SK-N-DZ (cell line): ENCODE results near the gene STK33.

Experiments
- DNase-seq: peaks from one replicate; pipeline ENCODE4 v3.0.0-alpha.2; 2015; ENCODE audit warnings: low spot score

Gene STK33

DNA sequence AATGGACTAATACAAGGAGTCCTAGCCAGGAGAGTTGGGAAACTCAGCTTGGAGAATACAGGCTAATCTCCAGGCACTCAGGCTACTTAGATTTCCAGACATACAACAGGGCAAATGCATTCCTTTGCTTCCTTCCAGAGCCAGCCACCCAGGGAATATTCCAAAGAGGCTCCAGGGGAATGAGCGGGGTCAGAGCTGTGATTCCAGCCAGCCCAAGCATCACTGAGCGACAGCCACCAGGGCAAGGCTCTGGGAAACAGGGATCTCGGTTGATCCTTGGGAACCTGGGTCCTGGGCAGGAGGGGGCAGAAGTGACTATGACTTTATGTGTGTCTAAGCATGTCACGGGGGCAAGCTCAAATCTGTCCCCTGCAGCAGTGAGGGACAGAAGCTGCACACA lies 218.1 kb downstream of the STK33 start:
- DNase-seq = no peak

DNA sequence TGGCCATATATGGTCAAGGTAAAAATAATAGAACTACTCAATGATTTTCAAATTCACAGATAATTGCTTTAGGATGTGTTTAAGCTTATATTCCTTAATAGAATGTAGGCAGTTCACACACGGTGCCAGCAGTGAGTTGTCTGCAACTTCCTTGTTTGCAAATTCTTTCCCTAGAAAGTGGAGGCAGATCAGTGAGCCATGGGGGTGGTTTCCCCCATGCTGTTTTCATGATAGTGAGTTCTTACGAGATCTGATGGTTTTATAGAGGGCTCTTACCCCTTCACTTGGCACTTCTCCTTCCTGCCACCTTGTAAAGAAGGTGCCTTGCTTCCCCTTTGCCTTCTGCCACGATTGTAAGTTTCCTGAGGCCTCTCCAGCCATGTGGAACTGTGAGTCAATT lies 218.6 kb downstream of the STK33 start:
- no peak for DNase-seq

DNA sequence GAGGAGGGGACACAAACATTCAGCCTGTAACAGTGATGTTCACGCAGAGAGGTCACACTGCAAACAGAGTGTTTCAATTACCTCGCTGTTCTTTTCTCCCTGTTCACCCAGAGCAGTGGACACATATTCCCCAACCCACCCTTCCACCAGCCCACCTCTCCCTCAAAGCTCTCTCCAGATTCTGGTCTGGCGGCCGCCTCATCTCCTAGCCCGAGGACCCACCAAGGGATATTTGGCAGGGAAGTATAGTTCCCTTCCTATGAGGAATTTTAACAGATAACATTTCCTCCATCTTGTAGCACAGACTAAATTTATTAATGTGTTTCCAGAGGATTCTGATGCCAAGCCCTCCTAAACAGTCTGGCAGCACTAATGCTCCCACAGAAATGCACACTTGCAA lies 219.3 kb downstream of the STK33 start:
- no peak for DNase-seq

DNA sequence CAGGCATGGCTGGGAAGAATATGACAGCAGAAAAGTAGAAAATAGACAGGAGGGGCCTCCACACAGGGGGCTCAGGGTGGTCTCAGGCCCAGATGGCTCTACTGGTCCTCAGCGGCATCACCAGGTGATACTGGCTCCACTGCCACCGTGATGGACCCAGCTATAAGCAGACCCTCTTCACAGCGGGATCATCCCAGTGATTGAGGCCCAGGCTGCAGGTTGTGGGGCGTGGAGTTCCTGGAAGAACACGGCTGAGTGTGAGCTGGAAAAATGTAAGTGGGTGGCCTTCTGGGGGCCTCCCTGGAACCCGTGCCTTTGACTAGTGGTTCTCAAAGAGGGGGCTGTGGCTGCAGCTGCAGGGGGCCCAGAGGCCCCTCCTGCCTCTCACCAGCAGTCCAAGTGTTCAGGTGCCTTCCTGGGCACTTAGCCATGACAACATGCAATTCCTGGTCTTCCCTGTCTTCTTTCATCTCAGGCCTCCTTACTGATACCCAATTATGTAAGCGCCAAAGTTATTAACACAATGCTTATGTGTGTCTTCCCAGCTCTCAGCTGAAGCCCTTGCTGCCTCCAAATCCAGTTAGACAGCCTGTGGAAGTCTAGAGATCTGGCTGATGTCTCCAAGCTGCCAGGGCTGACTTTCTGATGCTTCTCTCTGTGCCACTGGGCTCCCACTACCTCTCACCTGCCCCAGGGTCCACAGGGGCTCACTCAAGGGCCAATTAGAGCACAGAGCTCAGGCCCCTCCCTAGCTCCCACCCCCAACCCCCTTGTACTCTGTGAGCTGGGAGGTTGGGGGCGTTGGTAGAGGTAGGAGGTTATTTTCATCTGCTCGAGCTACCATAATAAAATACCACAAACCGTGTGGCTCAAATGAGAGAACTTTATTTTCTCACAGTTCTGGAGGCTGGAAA lies 220.3 kb downstream of the STK33 start:
- no peak for DNase-seq

DNA sequence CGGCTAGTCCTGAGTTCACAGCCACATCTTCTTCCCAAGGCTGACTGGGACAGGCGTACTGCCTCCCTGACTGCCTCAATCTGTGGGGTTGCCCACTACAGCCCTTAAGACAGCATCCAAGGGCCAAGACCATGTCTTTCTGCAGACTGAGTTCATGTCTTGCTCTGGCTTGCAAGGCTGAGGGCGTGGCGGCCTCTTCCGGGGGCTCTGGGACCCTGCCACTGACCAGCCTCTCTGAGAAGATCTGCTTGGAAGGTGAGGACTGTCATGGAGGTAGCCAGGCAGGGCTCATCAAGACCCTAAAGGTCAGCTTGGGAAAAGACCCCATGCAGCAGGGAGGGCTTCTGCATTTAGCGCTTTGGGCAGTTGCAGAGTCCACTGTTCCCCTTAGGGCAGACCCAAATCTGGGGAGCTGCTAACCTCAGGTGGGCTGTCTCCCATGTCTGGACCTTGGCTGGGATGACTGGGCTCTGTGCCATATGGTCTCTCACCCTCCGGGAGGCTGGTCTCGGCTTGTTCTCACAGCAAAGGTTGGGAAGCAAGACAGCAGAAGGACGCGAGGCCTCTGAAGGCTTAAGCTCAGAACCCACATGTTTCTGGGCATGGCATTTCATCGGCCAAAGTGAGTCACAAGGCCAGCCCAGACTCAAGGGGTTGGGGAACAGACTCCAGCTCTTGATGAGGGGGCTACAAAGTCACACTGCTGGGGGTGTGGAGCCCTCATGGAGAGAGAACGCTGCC lies 221.2 kb downstream of the STK33 start:
- no peak for DNase-seq

DNA sequence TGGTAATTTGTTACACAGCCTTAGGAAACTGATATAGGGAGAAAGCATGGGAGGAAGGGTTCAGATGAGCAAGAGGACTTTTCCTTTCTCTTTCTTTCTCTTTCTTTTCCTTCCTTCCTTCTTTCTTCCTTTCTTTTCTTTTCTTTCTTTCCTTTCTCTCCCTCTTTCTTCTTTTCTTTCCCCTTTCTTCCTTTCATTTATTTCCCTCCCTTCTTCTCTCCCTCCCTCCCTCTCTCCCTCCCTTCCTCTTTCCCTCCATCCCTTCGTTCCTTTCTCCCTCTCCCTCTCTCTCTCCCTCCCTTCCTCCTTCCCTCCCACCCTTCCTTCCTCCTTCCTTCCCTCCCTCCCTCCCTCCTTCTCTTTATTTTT lies 222.5 kb downstream of the STK33 start:
- no peak for DNase-seq

DNA sequence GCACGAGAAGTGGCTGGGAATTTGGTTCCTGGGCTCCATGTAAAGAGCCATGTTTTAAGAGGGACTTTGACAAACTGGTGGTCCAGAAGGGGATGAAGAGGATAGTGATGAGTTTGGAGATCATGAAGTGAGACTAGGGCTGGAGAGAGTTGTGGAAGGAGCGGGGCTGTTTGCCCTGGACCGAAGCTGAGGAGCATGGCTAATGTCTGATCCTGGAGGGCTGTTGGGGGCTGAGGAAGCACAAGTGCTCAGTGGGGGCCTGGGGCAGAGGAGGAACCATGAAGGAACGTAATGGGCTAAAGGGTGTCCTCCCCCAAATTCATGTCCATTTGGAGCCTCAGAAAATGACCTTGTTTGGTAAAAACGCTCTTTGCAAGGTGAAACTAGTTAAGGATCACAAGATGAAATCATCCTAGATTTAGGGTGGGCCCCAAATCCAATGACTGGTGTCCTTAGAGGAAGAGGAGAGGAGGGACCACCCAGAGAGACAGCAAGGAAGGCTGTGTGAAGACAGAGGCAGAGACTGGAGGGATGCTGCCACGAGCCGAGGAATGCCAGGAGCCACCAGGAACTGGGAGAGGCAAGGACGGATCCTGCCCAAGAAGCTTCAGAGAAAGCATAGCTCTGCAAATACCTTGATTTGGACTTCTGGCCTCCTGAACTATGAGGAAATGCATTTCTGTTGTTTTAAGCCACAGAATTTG lies 223.1 kb downstream of the STK33 start:
- DNase-seq = no peak

DNA sequence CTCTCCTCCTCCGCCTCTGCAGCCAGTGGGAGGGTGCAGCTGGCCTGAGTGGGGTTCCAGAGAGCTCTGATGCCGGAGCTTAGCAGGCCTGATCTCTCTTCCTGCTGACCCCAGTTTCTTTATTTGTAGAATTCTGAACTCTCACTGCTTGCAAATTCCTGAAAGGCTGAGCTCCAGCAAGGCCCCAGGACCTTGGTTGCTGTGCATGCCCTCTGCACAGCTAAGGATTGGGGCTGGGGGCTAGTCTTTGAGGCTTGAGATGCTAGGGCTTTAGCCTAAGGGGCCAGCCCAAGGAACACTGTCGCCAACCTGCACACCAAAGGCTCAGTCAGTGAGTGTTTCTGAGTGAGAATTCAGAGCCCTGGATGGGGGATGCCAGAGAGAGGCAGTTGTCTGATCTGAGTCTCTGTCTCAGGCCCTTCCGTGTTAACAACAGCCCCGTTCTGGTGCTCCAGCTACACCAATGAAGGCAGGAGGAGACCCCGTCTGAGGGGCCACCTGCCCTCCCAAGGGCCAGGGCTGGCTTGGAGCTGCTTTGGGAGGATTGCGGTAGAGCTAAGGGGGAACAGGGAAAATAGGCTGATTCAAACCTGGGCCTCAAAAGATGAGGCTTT lies 224.3 kb downstream of the STK33 start:
- no peak for DNase-seq

DNA sequence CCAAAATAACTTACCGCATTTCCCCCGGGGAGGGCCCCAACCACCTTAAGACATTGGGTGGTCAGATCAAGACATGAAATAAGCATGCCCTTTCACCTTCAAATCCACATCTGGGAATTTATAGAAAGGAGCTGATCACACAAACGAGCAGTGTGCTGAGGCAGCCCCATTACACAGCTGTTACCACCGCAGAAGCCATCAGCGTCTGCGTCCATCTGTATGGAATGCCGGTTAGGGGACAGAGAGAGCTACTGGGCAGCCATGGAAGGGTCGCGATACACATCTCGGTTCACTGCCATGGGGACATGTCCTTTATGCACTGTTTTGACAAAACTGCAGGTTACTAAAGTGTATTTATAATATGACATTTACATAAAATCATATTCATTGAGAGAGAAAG lies 225.3 kb downstream of the STK33 start:
- DNase-seq = no peak

DNA sequence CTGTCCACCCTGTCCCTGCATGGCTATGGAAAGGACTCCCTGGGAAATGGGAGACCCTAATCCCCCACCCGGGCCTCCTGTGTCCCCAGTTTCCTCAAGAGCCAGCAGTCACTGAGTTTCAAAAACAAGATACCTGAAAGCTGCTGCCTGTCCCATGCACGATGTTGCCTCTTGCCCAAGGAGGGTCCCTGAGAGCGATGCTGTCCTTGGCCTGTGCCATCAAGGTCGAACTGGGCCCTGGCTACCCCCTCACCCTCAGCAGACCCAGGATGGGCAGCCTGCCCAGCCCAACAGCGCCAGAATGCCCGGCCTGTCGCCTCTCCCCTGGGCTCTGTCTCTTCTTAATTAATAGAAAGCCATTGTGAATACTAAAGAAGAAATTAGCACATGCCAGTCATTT lies 225.8 kb downstream of the STK33 start:
- DNase-seq = no peak

DNA sequence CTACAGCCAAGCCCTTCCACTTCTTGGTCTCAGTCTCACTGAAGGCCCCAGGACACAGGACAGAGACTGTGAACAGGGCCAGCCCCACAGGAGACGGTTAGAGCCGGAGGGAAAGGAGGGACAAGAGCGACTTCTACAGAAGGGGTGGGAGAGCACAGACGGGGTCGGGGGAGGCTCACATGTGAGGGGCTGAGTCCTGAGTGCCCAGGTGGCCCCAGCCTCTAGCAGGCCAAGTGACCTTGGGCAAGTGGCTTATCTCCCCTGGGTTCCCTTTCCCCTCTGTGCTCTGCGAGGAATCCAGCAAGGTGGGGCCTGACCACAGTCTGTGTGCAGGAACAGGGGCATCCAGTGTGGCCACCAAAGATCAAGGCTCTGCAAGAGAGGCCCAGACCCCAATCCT lies 227.7 kb downstream of the STK33 start:
- no peak for DNase-seq

DNA sequence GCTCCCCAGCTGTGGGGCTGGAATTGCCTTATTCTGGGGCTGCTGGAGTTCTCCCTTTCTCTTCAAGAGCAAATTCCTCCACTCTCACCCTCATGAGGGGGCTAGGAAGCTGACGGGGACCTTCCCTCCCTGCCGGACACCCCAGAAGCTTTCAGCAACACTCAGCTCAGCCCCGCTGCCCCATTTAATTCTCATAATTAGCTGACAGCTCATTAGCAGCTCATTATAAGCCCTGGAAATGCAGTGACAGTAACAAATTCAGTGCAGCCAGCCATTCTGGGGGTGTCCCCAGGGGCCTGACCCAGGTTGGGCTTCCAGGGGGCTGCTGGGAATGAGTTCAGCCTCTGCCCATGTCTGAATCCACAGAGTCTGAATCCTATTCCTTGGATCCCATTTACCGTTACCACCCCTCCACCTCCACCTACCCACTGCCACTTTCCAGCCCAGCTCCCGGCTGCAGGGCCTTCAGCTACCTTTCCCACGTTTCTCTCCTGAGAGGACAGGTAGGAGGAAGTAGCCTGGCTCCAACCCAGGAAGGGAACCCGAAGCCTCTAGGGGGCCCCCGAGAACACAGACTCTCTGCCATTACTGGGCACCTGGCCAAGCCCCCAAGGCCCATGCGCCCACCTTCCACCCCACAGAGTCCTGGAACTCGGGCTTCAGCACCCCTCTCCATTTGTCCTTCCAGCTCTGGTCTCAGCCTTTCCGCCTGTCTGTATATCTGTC lies 228.6 kb downstream of the STK33 start:
- DNase-seq = no peak

DNA sequence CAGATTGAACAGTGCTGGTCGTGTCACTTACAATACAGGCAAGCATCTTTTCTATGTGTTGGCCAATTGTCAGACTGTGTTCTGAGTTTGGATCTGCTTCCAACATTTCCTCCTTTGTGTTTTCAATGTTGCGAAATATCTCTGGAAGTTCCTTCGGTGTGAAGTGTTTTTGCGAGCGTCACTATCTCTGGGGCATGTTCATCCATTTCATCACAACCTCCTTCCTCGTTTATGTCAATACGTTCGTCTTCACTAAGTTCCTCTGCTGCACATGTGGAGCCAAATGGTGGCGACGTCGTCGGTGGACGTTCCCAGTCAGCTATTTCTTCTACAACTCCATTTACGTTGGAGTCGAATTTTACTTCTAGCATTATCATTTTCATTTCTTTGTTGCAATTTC lies 230.1 kb downstream of the STK33 start:
- no peak for DNase-seq

DNA sequence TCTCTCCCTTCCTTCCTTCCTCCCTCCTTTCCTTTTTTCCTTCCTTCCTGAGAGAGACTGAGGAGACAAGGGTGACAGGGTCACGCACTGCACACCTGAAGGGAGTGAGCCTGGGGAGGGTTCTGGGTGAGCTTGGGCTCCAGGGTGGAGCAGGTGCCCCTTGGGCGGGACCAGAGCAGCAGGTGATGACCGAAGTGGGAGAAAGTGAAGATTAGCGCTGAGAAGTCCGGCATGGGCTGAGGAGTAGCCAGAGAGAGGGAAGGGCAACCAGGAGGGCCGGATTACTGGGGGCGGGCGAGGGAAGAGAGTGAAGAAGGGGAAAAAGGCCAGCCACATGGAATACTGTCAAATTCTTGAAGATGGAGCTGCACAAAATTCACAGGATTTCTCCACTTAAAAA lies 231.1 kb downstream of the STK33 start:
- DNase-seq = no peak

DNA sequence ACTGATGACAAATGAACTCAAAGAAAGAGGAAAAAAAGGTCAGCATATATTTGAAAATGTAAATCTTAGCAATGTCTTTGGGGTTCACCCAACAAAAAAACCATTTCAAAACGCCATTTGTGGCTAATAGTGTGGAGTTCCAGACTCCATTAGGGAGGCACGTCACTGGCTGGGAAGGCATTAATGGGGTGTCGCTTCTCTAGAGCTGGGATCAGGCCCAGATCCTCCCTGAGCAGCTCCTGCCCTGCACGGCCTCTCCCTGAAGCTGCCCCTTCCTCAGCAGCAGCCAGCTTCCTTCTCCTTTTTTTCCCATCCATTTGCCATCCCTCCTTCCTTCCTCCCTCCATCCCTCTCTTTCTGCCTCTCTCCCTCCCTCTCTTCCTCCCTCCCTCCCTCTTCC lies 231.5 kb downstream of the STK33 start:
- DNase-seq = no peak

DNA sequence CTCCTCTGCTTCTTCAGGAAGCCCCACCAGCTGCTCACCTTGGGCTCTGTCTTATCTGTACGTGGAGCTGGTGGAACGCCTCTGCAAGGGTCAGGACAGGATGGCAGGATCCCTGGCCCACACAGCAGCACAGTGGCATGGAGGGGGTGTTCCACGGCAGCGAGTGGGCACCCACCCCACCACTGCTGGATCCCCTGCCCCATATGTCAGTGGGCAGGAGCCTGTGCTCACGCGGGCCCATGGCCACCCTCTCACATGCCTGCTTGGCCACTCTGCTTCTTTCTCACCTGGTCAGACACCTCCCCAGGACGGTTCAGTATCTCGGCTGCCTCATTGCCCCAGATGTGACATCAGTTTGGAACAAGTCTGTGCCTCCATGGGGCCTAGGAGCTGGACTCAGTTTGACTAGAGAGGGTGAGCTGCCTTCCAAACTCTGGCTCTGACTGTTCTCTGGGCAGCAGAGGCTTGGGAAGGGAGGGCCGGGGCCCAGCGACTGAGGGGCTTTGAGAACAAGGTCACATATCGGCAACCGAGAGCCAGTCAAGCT lies 232.3 kb downstream of the STK33 start:
- no peak for DNase-seq

DNA sequence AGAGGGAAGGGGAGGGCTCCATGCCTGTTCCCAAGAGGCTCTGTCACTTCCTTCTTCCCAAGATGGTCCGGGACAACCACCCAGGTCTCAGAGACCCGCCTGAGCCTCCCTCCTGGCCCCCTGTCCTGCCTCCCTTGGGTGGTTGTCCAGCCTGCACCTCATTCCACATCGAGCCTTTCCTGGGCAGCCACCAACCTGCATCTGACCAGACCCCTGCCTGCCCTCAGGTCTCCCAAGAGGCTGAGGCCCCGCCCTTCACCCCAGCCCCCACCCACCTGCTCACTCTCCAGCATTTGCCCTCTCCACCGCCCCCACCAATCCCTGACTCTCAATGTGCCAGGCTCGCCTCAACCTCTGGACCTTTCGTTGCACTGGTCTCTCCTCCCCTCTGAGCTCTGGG lies 232.8 kb downstream of the STK33 start:
- DNase-seq = no peak

DNA sequence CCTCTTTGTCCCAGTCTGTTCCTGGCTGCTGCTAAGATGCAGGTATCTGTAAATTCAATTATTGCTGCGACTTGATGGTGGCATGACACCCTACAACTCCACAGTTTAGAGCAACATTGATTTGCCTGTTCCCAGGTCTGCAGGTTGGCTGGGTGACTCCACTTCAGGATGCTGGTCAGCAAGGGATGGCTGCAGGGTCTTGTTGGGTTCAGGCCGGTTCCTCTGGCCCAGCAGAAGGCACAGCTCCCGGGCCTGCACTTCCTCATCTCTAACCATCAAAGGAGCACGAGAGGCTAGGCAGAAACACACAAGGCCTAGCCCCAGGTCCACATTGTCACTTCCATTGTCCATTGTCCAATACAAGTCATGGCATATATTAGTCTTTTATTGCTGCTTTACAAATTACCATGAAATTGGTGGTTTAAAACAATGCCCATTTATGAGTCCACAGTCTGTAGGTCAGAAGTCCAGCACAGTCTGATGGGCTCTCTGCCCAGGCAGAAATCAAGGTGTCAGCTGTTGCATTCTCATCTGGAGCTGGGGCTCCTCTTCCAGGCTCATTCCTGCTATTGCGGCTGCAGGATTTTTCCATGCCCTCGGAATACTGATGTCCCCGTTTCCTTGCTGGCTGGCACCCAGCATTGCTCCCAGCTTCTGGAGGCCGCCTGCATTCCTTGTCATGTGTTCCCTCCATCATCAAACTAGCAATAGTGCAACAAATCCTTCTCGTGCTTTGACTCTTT lies 233.8 kb downstream of the STK33 start:
- no peak for DNase-seq

DNA sequence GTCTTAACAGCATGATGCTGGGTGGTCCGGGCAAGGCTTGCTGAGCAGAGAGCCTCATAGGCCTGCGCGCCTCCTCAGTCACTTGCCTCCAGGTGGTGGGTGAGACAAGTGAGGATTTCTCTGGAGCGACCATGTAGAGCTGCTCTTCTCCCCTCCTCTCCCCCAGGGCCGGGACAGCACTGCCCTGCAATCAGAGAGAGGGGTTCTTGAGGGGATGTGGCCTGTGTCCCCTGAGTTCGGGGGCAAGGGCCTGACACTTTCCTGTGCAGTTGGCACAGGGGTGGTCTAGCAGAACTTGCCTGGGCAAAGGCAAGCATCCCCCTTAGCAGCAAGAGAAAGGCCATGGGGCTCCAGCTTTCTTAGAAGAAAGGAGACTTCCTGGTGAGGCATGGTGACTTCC lies 234.5 kb downstream of the STK33 start:
- DNase-seq = no peak

DNA sequence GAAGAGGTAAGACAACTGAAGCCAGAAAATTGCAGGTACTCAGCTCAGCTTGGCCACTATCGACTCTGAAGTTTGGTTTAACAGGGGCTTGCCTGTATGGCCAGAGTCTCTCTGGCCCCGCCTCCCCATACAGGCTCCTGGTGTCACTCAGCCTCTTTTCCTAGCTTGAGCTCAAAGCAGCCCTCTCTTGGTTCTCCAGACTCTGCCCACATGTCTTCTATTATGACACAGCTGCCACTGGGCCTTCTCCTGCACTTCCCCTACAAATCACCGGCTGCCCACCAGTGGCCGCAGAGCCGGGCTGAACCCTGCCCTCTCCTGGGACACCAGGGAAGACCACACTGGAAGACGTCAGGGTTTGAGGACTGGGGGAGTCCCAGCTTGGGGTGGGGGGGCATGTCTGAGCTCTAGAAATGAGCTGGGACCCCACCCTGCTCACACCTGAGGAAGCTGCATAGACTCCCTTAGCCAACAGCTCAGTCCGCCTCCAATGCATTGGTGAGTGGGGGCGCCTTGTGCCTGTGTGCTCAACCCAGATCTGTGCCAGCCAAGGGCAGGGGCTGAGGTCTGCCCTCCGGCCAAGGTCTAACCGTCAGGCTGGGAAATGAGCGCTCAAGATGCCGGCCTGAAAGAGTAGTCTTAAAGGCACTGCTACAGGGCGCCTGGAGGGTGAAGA lies 236.0 kb downstream of the STK33 start:
- peak; percentile 54 for DNase-seq
